ENCODE data around the gene MCM3AP.

GRCh38 chr21:46326110-46326703 lies 40.8 kb upstream of the MCM3AP start:
- TF ChIP-seq EP300 (IDR thresholded peaks at IDR 0.05; ENCODE audit: borderline replicate concordance) = no peak
- no peak for TF ChIP-seq MAX (IDR thresholded peaks at IDR 0.05)
- TF ChIP-seq REST (IDR thresholded peaks at IDR 0.05; ENCODE audit: low read depth) = no peak
- no peak for TF ChIP-seq CEBPB (IDR thresholded peaks at IDR 0.05)

Data from Ishikawa (cell line).